Central memory CD8-positive, alpha-beta T cell (primary cell): Measurements from ENCODE around the gene ROM1.
A peak's percentile ranks its signal among the peaks of the same experiment; 100 is the strongest.
"Not testable (repeated sequence)": the region's sequence is repeated elsewhere in the genome, so short reads cannot be mapped to it uniquely, and the experiment has no call there.

Experiments
- ATAC-seq: fragments of 150-1000 bp; cut with Tn5 transposase; replicated peaks from 2 replicates; pipeline ENCODE4 v1.10.0; 2022; ENCODE audit warnings: mild to moderate bottlenecking, moderate FRiP score, moderate number of reproducible peaks; ENCODE audit not compliant: poor library complexity, severe bottlenecking; ENCODE audit errors: extremely low read depth
- DNase-seq, 2 donors: peaks; one replicate each; pipeline ENCODE4 v3.0.0; 2021; ENCODE audit warnings: low spot score in 2 of 2
- H3K27ac Mint-ChIP-seq: one replicate; pipeline ENCODE4 v1.8.0; 2022; ENCODE audit warnings: low read depth, mild to moderate bottlenecking, moderate library complexity, mixed read lengths
- H3K27me3 Mint-ChIP-seq: one replicate; pipeline ENCODE4 v1.8.0; 2022; ENCODE audit warnings: mixed read lengths
- H3K36me3 Mint-ChIP-seq: one replicate; pipeline ENCODE4 v1.8.0; 2022; ENCODE audit warnings: mild to moderate bottlenecking, moderate library complexity, mixed read lengths; ENCODE audit not compliant: insufficient read depth
- H3K4me1 Mint-ChIP-seq: one replicate; pipeline ENCODE4 v1.8.0; 2022; ENCODE audit warnings: mixed read lengths
- H3K4me3 Mint-ChIP-seq: one replicate; pipeline ENCODE4 v1.8.0; 2022; ENCODE audit warnings: mild to moderate bottlenecking, moderate library complexity, mixed read lengths
- H3K9me3 Mint-ChIP-seq: one replicate; pipeline ENCODE4 v1.8.0; 2022; ENCODE audit warnings: mixed read lengths

ROM1 gene

GRCh38 chr11:62616957-62617356 is 3.9 kb downstream of the ROM1 start:
- not testable (repeated sequence) for H3K27ac Mint-ChIP-seq, DNase-seq, H3K4me3 Mint-ChIP-seq, H3K9me3 Mint-ChIP-seq, H3K27me3 Mint-ChIP-seq, ATAC-seq
- H3K4me1 Mint-ChIP-seq: peaks cover 31% of the 10 kb centered on the region
- H3K36me3 Mint-ChIP-seq: peaks cover 40% of the 10 kb centered on the region

- Mint-ChIP-seq H3K4me1 (peaks cover 19% of the 10 kb centered on the region), H3K36me3 (peaks cover 37% of the 10 kb centered on the region), H3K27me3 (no peaks in the 10 kb centered on the region), H3K4me3 (peak overlapping the region; percentile 90), H3K27ac (peak overlapping the region; percentile 93), H3K9me3 (no peaks in the 10 kb centered on the region)
- DNase-seq: no peak
- ATAC-seq: no peak
Measured at GRCh38 chr11:62621027-62621566, 8.0 kb downstream of the ROM1 start.

- Mint-ChIP-seq H3K9me3 (no peaks in the 10 kb centered on the region), H3K4me3 (peak within 1 kb of the TSS; percentile 90), H3K27me3 (no peaks in the 10 kb centered on the region), H3K36me3 (peaks cover 36% of the 10 kb centered on the region), H3K27ac (peak within 1 kb of the TSS; percentile 93), H3K4me1 (peaks cover 19% of the 10 kb centered on the region)
- DNase-seq (peak; percentile 95), ATAC-seq (peak; percentile 88)
Measured at GRCh38 chr11:62621567-62622470, 8.8 kb downstream of the ROM1 start, which contains the start of gene B3GAT3. Gene B3GAT3 (minus strand): TSS chr11:62621986. CDS start chr11:62621947, 39 bp downstream.

GRCh38 chr11:62622476-62623089 is 9.5 kb downstream of the ROM1 start:
- DNase-seq (no peak), ATAC-seq (no peak)
- peaks cover 19% of the 10 kb centered on the region for H3K4me1 Mint-ChIP-seq
- H3K4me3 Mint-ChIP-seq: peak overlapping the region; percentile 90
- H3K36me3 Mint-ChIP-seq: peaks cover 40% of the 10 kb centered on the region
- H3K27ac Mint-ChIP-seq: peak overlapping the region; percentile 93
- no peaks in the 10 kb centered on the region for H3K9me3 Mint-ChIP-seq
- H3K27me3 Mint-ChIP-seq: no peaks in the 10 kb centered on the region

GRCh38 chr11:62627713-62628112 is 14.7 kb downstream of the ROM1 start:
- peaks cover 43% of the 10 kb centered on the region for H3K36me3 Mint-ChIP-seq
- no peaks in the 10 kb centered on the region for H3K27me3 Mint-ChIP-seq

GRCh38 chr11:62632492-62632891 is 19.4 kb downstream of the ROM1 start:
- ATAC-seq (no peak), DNase-seq (no peak)
- Mint-ChIP-seq H3K27ac (peak overlapping the region; percentile 61), H3K27me3 (no peaks in the 10 kb centered on the region), H3K36me3 (peaks cover 63% of the 10 kb centered on the region), H3K4me3 (no peak overlapping the region), H3K9me3 (no peaks in the 10 kb centered on the region), H3K4me1 (peaks cover 11% of the 10 kb centered on the region)

More at GRCh38 chr11:62627713-62628112, 14.7 kb downstream of the ROM1 start:
- peaks cover 5% of the 10 kb centered on the region for H3K4me1 Mint-ChIP-seq
- H3K27ac Mint-ChIP-seq: no peak overlapping the region
- ATAC-seq (no peak), DNase-seq (no peak)
- H3K4me3 Mint-ChIP-seq: no peak overlapping the region
- H3K9me3 Mint-ChIP-seq: no peaks in the 10 kb centered on the region

- ATAC-seq (no peak), DNase-seq (no peak)
- Mint-ChIP-seq H3K27ac (no peak overlapping the region), H3K36me3 (peaks cover 27% of the 10 kb centered on the region), H3K4me3 (no peak overlapping the region), H3K4me1 (peaks cover 32% of the 10 kb centered on the region), H3K27me3 (no peaks in the 10 kb centered on the region), H3K9me3 (no peaks in the 10 kb centered on the region)
Measured at GRCh38 chr11:62644220-62644619, 31.2 kb downstream of the ROM1 start.

- H3K27me3 Mint-ChIP-seq: no peaks in the 10 kb centered on the region
- H3K9me3 Mint-ChIP-seq: no peaks in the 10 kb centered on the region
- H3K36me3 Mint-ChIP-seq: peaks cover 24% of the 10 kb centered on the region
- DNase-seq (no peak), ATAC-seq (no peak)
- peak overlapping the region; percentile 90 for H3K4me3 Mint-ChIP-seq
- H3K27ac Mint-ChIP-seq: peak overlapping the region; percentile 88
- H3K4me1 Mint-ChIP-seq: peaks cover 24% of the 10 kb centered on the region
Measured at GRCh38 chr11:62645671-62645945, 32.6 kb downstream of the ROM1 start.

GRCh38 chr11:62645946-62646824 is 33.1 kb downstream of the ROM1 start, which contains the start of gene GANAB:
Gene GANAB (minus strand): TSS chr11:62646613. CDS start chr11:62646599, 14 bp downstream.
- H3K4me1 Mint-ChIP-seq: peaks cover 20% of the 10 kb centered on the region
- H3K27me3 Mint-ChIP-seq: no peaks in the 10 kb centered on the region
- ATAC-seq: peak; percentile 98
- peak within 1 kb of the TSS; percentile 88 for H3K27ac Mint-ChIP-seq
- DNase-seq: peak; percentile 94 to 95
- H3K9me3 Mint-ChIP-seq: no peaks in the 10 kb centered on the region
- H3K4me3 Mint-ChIP-seq: peak within 1 kb of the TSS; percentile 90
- H3K36me3 Mint-ChIP-seq: peaks cover 26% of the 10 kb centered on the region

GRCh38 chr11:62646825-62647608 is 34.0 kb downstream of the ROM1 start:
- no peak for ATAC-seq
- Mint-ChIP-seq H3K36me3 (peaks cover 26% of the 10 kb centered on the region), H3K27ac (peak overlapping the region; percentile 88), H3K4me3 (peak overlapping the region; percentile 90), H3K27me3 (no peaks in the 10 kb centered on the region), H3K4me1 (peaks cover 23% of the 10 kb centered on the region), H3K9me3 (no peaks in the 10 kb centered on the region)
- no peak for DNase-seq

- Mint-ChIP-seq H3K36me3 (peaks cover 29% of the 10 kb centered on the region), H3K4me3 (no peak overlapping the region), H3K27ac (no peak overlapping the region), H3K27me3 (no peaks in the 10 kb centered on the region), H3K9me3 (no peaks in the 10 kb centered on the region), H3K4me1 (peaks cover 29% of the 10 kb centered on the region)
- DNase-seq (no peak), ATAC-seq (no peak)
Measured at GRCh38 chr11:62647609-62648005, 34.5 kb downstream of the ROM1 start.
